ENCODE measurements around the gene MC1R.

- TF ChIP-seq SP1 (IDR thresholded peaks at IDR 0.05) (no peak), CTCF (IDR thresholded peaks at IDR 0.05; ENCODE audit: low read depth, low read length, missing input control) (no peak), GABPA (IDR thresholded peaks at IDR 0.05 in 1 of 2, conservative IDR thresholded peaks at IDR 0.05 in 1 of 2) (no peak), REST (IDR thresholded peaks at IDR 0.05) (peak; percentile 86), RAD21 (IDR thresholded peaks at IDR 0.05) (no peak), TAF1 (conservative IDR thresholded peaks at IDR 0.05) (no peak), EGR1 (IDR thresholded peaks at IDR 0.05; ENCODE audit: low read depth in 2 of 2) (no peak), FOXA1 (IDR thresholded peaks at IDR 0.05) (no peak), YY1 (IDR thresholded peaks at IDR 0.05) (no peak), ATF3 (IDR thresholded peaks at IDR 0.05) (no peak), ZBTB33 (IDR thresholded peaks at IDR 0.05) (no peak)
Measured at GRCh38 chr16:89924297-89924924, 5.7 kb downstream of the MC1R start.
